Measurements from ENCODE around the gene E2F2. TPM values are rescaled to one million over a fixed set of nuclear protein-coding genes. Genes with fewer than 3 reads are reported as not detected.

Gene E2F2
- total RNA-seq, 1 donor from 2014 or later = 2.9 TPM

DNA sequence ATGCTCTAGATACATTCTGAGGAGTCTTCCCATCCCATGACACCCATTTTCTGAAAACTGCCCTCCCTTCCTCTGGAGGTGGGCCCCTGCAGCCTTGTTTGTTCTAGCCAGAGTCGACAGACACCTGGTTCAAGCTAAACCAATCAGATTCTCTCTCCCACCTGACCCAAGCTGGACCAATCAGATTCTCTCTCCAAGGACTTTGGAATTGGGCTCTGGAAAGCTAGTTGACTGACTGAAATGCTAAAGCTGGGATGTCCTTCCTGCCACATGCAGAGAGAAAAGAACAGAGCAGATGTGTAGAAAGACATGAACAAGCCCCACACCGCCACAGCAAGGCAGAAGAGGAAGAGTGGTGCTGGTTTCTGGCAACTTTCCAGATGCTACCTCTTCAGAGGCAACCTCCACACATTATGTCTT lies 71.7 kb downstream of the E2F2 start:
- H3K27ac ChIP-seq = no peak overlapping the region
- intact Hi-C loops (cut with DNase I) = no loop called here
- H3K36me3 ChIP-seq = peaks cover 0 to 8% of the 10 kb centered on the region in 2 donors
- H3K27me3 ChIP-seq = no peaks in the 10 kb centered on the region
- H3K4me3 ChIP-seq = no peak overlapping the region
- no peak for TF ChIP-seq POLR2AphosphoS5 (IDR thresholded peaks at IDR 0.05; ENCODE audit: insufficient read depth in 1 of 2, low read depth in 1 of 2)
- TF ChIP-seq POLR2A (IDR thresholded peaks at IDR 0.05) = no peak
- TF ChIP-seq, protein P1, sequence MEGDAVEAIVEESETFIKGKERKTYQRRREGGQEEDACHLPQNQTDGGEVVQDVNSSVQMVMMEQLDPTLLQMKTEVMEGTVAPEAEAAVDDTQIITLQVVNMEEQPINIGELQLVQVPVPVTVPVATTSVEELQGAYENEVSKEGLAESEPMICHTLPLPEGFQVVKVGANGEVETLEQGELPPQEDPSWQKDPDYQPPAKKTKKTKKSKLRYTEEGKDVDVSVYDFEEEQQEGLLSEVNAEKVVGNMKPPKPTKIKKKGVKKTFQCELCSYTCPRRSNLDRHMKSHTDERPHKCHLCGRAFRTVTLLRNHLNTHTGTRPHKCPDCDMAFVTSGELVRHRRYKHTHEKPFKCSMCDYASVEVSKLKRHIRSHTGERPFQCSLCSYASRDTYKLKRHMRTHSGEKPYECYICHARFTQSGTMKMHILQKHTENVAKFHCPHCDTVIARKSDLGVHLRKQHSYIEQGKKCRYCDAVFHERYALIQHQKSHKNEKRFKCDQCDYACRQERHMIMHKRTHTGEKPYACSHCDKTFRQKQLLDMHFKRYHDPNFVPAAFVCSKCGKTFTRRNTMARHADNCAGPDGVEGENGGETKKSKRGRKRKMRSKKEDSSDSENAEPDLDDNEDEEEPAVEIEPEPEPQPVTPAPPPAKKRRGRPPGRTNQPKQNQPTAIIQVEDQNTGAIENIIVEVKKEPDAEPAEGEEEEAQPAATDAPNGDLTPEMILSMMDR (IDR thresholded peaks at IDR 0.05) = no peak
- H3K4me1 ChIP-seq = peaks cover 21% of the 10 kb centered on the region
- no peak for DNase-seq (ENCODE audit: extremely low spot score in 2 of 2)
- no peaks in the 10 kb centered on the region for H3K9me3 ChIP-seq

Other genes starting within 250 kb of the E2F2 start
- gene HNRNPR, start 186.9 kb downstream of the E2F2 start, total RNA-seq = 64.3 TPM
- gene ZNF436, start 161.4 kb downstream of the E2F2 start, total RNA-seq = 20.9 TPM
- 26.5 TPM for gene TCEA3, start 106.5 kb downstream of the E2F2 start, total RNA-seq
- 79.1 TPM for gene ASAP3, start 47.1 kb downstream of the E2F2 start, total RNA-seq
- gene ID3, start 28.3 kb upstream of the E2F2 start, total RNA-seq = 358 TPM
- gene RPL11, start 160.6 kb upstream of the E2F2 start, total RNA-seq = 948 TPM
- 25.5 TPM for gene ELOA, start 212.2 kb upstream of the E2F2 start, total RNA-seq
- 63.6 TPM for gene PITHD1, start 247.2 kb upstream of the E2F2 start, total RNA-seq

All from vagina (tissue), 2 donors.